ENCODE data around the gene PIEZO2.

GRCh38 chr18:10979411-10979810 lies 170.0 kb downstream of the PIEZO2 start:
- TF ChIP-seq CTCF (IDR thresholded peaks at IDR 0.05; ENCODE audit: insufficient read depth, low read length): no peak
- no peak for TF ChIP-seq REST (IDR thresholded peaks at IDR 0.05; ENCODE audit: insufficient replicate concordance, low read depth)
- TF ChIP-seq GABPA (IDR thresholded peaks at IDR 0.05; ENCODE audit: low read depth): no peak
- TF ChIP-seq POLR2AphosphoS5 (IDR thresholded peaks at IDR 0.05; ENCODE audit: low read depth): no peak
- no peak for TF ChIP-seq SPI1 (IDR thresholded peaks at IDR 0.05; ENCODE audit: borderline replicate concordance, low read depth)
